Lung (tissue), 12 donors: ENCODE measurements around the gene SARS2. TPM values are rescaled to one million over a fixed set of nuclear protein-coding genes. Genes with fewer than 3 reads are reported as not detected.

ENCODE experiments used
- ATAC-seq: fragments of 200-7000 bp; cut with Tn5 transposase; one replicate; pipeline ENCODE4 v1.9.1; 2020; ENCODE audit warnings: moderate number of reproducible peaks; ENCODE audit not compliant: insufficient read depth, low FRiP score
- DNase-seq, 3 donors: peaks; one replicate each; pipeline ENCODE4 v3.0.0-alpha.2; 2013 to 2017
- H3K27ac ChIP-seq, 2 donors: one replicate each; pipeline ENCODE4 v1.5.1; 2013; ENCODE audit warnings: mild to moderate bottlenecking in 2 of 2, moderate library complexity in 2 of 2, control low read depth in 1 of 2, inconsistent platforms in 1 of 2, low read depth in 1 of 2, low read length in 1 of 2
- H3K27me3 ChIP-seq, 3 donors: one replicate each; pipeline ENCODE4 v1.5.1; 2013; ENCODE audit warnings: low read length in 2 of 3; ENCODE audit not compliant: control insufficient read depth in 3 of 3, insufficient read depth in 3 of 3
- H3K36me3 ChIP-seq, 4 donors: one replicate each; pipeline ENCODE4 v1.5.1; 2013; ENCODE audit warnings: low read length in 4 of 4, mild to moderate bottlenecking in 1 of 4, moderate library complexity in 1 of 4; ENCODE audit not compliant: control insufficient read depth in 4 of 4, insufficient read depth in 4 of 4
- H3K4me1 ChIP-seq, 5 donors: one replicate each; pipeline ENCODE4 v1.5.1; 2013; ENCODE audit warnings: low read length in 5 of 5, mild to moderate bottlenecking in 2 of 5, moderate library complexity in 1 of 5; ENCODE audit not compliant: control insufficient read depth in 5 of 5, insufficient read depth in 5 of 5
- H3K4me3 ChIP-seq: one replicate; pipeline ENCODE4 v1.5.1; 2013; ENCODE audit warnings: mild to moderate bottlenecking, control low read depth, moderate library complexity
- H3K9ac ChIP-seq, 2 donors: one replicate each; pipeline ENCODE4 v1.5.1; 2013; ENCODE audit warnings: low read length in 2 of 2, control low read depth in 1 of 2; ENCODE audit not compliant: insufficient read depth in 1 of 2
- H3K9me3 ChIP-seq, 4 donors: one replicate each; pipeline ENCODE4 v1.5.1; 2013; ENCODE audit warnings: low read length in 3 of 4, mild to moderate bottlenecking in 1 of 4, moderate library complexity in 1 of 4; ENCODE audit not compliant: control insufficient read depth in 4 of 4, insufficient read depth in 3 of 4
- WGBS, 2 donors: extraction: QIAGEN DNeasy Blood & Tissue Kit; methylation state at CpG; one replicate each; pipeline ENCODE4 v1.1.7; 2013; 5-methylcytosine and 5-hydroxymethylcytosine counted together
- polyA plus RNA-seq, 2 donors: library from polyadenylated mRNA; stranded (reverse); fragments of 200-250 nt; gene quantifications; one replicate each; pipeline ENCODE4 v1.2.1, GENCODE V29; 2013
- total RNA-seq, 2 donors: library from RNA; depleted of rRNA in 1 of 2; stranded (reverse); fragments of >200 nt in 1 of 2; gene quantifications; one replicate each; pipeline ENCODE4 v1.2.1, GENCODE V29; 2014 to 2021
- TF ChIP-seq, protein P1 (sequence below): IDR thresholded peaks from 2 replicates; pipeline ENCODE4 v1.5.1; 2012; ENCODE audit warnings: mild to moderate bottlenecking; ENCODE audit errors: control extremely low read depth, extremely low read depth
- donor health status: control.
- donor health status: control.
- donor health status: Bipolar disorder and iron deficiency.
- donor health status: healthy.
- donor health status: DM: yes; HTN: yes; CAD: no.

SARS2 gene
- total and polyA plus RNA-seq, 4 donors, result 14.3 to 34.6 (median 24.3) TPM

- H3K9me3 ChIP-seq, result no peaks in the 10 kb centered on the region
- peaks cover 0 to 9% (median 8%) of the 10 kb centered on the region in 4 donors for H3K36me3 ChIP-seq
- DNase-seq (peak; percentile 99 to 100 (median 100)), ATAC-seq (peak; percentile 98)
- H3K27me3 ChIP-seq, result no peaks in the 10 kb centered on the region
- peaks cover 0 to 16% (median 3%) of the 10 kb centered on the region in 5 donors for H3K4me1 ChIP-seq
- WGBS, 2 donors, result 0 to 1% methylated on average over 40 of the region's 40 CpGs
- TF ChIP-seq, protein P1, sequence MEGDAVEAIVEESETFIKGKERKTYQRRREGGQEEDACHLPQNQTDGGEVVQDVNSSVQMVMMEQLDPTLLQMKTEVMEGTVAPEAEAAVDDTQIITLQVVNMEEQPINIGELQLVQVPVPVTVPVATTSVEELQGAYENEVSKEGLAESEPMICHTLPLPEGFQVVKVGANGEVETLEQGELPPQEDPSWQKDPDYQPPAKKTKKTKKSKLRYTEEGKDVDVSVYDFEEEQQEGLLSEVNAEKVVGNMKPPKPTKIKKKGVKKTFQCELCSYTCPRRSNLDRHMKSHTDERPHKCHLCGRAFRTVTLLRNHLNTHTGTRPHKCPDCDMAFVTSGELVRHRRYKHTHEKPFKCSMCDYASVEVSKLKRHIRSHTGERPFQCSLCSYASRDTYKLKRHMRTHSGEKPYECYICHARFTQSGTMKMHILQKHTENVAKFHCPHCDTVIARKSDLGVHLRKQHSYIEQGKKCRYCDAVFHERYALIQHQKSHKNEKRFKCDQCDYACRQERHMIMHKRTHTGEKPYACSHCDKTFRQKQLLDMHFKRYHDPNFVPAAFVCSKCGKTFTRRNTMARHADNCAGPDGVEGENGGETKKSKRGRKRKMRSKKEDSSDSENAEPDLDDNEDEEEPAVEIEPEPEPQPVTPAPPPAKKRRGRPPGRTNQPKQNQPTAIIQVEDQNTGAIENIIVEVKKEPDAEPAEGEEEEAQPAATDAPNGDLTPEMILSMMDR, result no peak
- peak within 1 kb of the TSS; percentile 78 to 96 for H3K9ac ChIP-seq
- H3K27ac ChIP-seq, result peak within 1 kb of the TSS; percentile 86 to 92
- H3K4me3 ChIP-seq, result peak within 1 kb of the TSS; percentile 84
Measured at GRCh38 chr19:38930776-38931520, 385 bp upstream of the SARS2 start, which contains the start of gene MRPS12. MRPS12 (plus strand) TSS chr19:38930944; CDS start chr19:38931295, 351 bp downstream.

- ATAC-seq (no peak), DNase-seq (no peak)
- H3K4me3 ChIP-seq, result no peak overlapping the region
- no peaks in the 10 kb centered on the region for H3K9me3 ChIP-seq
- 67 to 81% methylated on average over 4 of the region's 4 CpGs for WGBS, 2 donors
- H3K27me3 ChIP-seq, result no peaks in the 10 kb centered on the region
- no peak overlapping the region for H3K27ac ChIP-seq
- H3K36me3 ChIP-seq, result peaks cover 5 to 21% (median 16%) of the 10 kb centered on the region in 4 donors
- H3K4me1 ChIP-seq, result peaks cover 0 to 16% (median 3%) of the 10 kb centered on the region in 5 donors
- no peak overlapping the region for H3K9ac ChIP-seq
- TF ChIP-seq, protein P1, result no peak
Measured at GRCh38 chr19:38928391-38929001, 2.1 kb downstream of the SARS2 start.

DNA sequence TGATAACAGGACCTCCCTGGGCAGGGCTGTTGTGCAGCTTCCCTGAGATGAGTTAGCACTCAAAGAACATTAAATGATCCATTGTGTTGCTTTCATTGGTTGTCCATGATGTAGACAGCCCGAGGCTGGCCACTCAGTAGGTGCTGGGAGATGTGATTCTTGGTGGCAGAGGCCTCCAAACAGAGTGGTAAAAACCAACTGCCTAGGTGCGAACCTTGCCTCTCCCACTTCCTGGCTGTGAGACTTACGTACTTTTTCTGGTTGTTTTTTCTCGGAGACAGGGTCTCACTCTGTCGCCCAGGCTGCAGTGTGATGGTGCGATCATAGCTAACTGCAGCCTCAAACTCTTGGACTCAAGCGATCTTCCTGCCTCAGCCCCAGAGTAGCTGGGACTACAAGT, 6.2 kb downstream of the SARS2 start:
- no peaks in the 10 kb centered on the region for H3K9me3 ChIP-seq
- H3K4me1 ChIP-seq, result peaks cover 0 to 2% (median 0%) of the 10 kb centered on the region in 5 donors
- H3K4me3 ChIP-seq, result no peak overlapping the region
- no peak overlapping the region for H3K9ac ChIP-seq
- no peak for ATAC-seq
- TF ChIP-seq, protein P1, result no peak
- H3K27me3 ChIP-seq, result no peaks in the 10 kb centered on the region
- H3K36me3 ChIP-seq, result peaks cover 8 to 19% (median 14%) of the 10 kb centered on the region in 4 donors
- 91 to 97% methylated on average over 7 of the region's 7 CpGs for WGBS, 2 donors
- no peak overlapping the region for H3K27ac ChIP-seq
- DNase-seq, result no peak
